Mesendoderm (in vitro differentiated cells): ENCODE data around the gene PDHX.

Source experiments
- DNase-seq: peaks from one replicate; pipeline ENCODE4 v3.0.0; 2013
- H2AK5ac ChIP-seq: 2 replicates; pipeline ENCODE4 v1.6.1; 2013; ENCODE audit warnings: low read length, inconsistent platforms
- H2BK120ac ChIP-seq: 2 replicates; pipeline ENCODE4 v1.6.1; 2013; ENCODE audit warnings: low read depth, mild to moderate bottlenecking, low read length, moderate library complexity, mixed read lengths
- H2BK15ac ChIP-seq: replicated peaks from 2 replicates; pipeline ENCODE4 v1.6.1; 2013; ENCODE audit warnings: low read depth, mild to moderate bottlenecking, moderate library complexity
- H2BK5ac ChIP-seq: 2 replicates; pipeline ENCODE4 v1.6.1; 2013; ENCODE audit warnings: low read length, inconsistent platforms
- H3K18ac ChIP-seq: 2 replicates; pipeline ENCODE4 v1.6.1; 2013; ENCODE audit warnings: mild to moderate bottlenecking, low read length, mixed read lengths
- H3K23ac ChIP-seq: one replicate; pipeline ENCODE4 v1.6.1; 2013; ENCODE audit warnings: low read length
- H3K27ac ChIP-seq: 2 replicates; pipeline ENCODE4 v1.5.1; 2013; ENCODE audit warnings: low read depth, mild to moderate bottlenecking, inconsistent platforms, low read length, moderate library complexity
- H3K27me3 ChIP-seq: 2 replicates; pipeline ENCODE4 v1.6.1; 2013; ENCODE audit warnings: low read length, control low read depth, mild to moderate bottlenecking, inconsistent platforms; ENCODE audit not compliant: insufficient read depth, poor library complexity
- H3K36me3 ChIP-seq: 2 replicates; pipeline ENCODE4 v1.6.1; 2013; ENCODE audit warnings: low read length, inconsistent platforms; ENCODE audit not compliant: control insufficient read depth, insufficient read depth
- H3K4ac ChIP-seq: one replicate; pipeline ENCODE4 v1.6.1; 2013; ENCODE audit warnings: low read depth, mild to moderate bottlenecking, low read length, moderate library complexity
- H3K4me1 ChIP-seq: 2 replicates; pipeline ENCODE4 v1.6.1; 2013; ENCODE audit warnings: low read depth, low read length, inconsistent platforms; ENCODE audit not compliant: control insufficient read depth
- H3K4me2 ChIP-seq: 2 replicates; pipeline ENCODE4 v1.6.1; 2013; ENCODE audit warnings: low read length
- H3K4me3 ChIP-seq: 2 replicates; pipeline ENCODE4 v1.5.1; 2013; ENCODE audit warnings: mild to moderate bottlenecking, low read length
- H3K56ac ChIP-seq: one replicate; pipeline ENCODE4 v1.6.1; 2013; ENCODE audit warnings: low read length
- H3K79me1 ChIP-seq: 2 replicates; pipeline ENCODE4 v1.6.1; 2013; ENCODE audit warnings: low read length, inconsistent platforms
- H3K79me2 ChIP-seq: 2 replicates; pipeline ENCODE4 v1.6.1; 2013; ENCODE audit warnings: mild to moderate bottlenecking, low read length; ENCODE audit not compliant: control insufficient read depth, insufficient read depth
- H3K9ac ChIP-seq: 2 replicates; pipeline ENCODE4 v1.6.1; 2013; ENCODE audit warnings: low read length, inconsistent platforms
- H4K5ac ChIP-seq: one replicate; pipeline ENCODE4 v1.6.1; 2013; ENCODE audit warnings: low read length
- H4K8ac ChIP-seq: one replicate; pipeline ENCODE4 v1.6.1; 2013; ENCODE audit warnings: low read depth, mild to moderate bottlenecking, control low read depth, low read length, moderate library complexity
- WGBS: extraction: QIAGEN DNeasy Blood & Tissue Kit; methylation state at CpG from one replicate; pipeline ENCODE4 v1.1.7; 2013; ENCODE audit warnings: low lambda C conversion rate, missing lambda C conversion rate; ENCODE audit not compliant: insufficient coverage; ENCODE audit errors: extremely low coverage; 5-methylcytosine and 5-hydroxymethylcytosine counted together

Gene PDHX

DNA sequence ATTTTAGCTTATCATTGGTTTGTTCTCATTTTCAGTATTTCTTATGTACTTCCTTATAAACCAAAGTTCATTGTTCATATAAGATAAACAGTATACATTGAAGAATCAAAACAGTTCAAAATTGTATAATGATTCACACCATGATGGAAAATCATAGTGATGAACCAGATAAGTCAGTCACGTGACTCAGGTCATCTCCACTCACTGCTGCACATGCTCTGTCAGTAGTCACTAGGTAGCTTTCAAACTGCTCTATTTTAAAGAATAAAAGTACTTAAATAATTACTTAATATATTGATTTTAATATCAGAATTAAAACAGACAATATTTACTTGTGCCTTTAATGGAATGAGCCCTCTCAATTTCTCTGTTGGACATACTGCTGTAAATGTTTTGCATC lies 37.5 kb downstream of the PDHX start:
- H4K5ac ChIP-seq: no peak overlapping the region
- H2BK5ac ChIP-seq: no peak overlapping the region
- no peak overlapping the region for H2BK120ac ChIP-seq
- no peak overlapping the region for H3K9ac ChIP-seq
- peaks cover 3% of the 10 kb centered on the region for H3K79me1 ChIP-seq
- WGBS: no CpG with 5 or more reads among the region's 1 CpG
- no peak overlapping the region for H3K27ac ChIP-seq
- no peaks in the 10 kb centered on the region for H3K4me1 ChIP-seq
- H3K4me2 ChIP-seq: no peak overlapping the region
- H3K18ac ChIP-seq: no peak overlapping the region
- H3K23ac ChIP-seq: no peak overlapping the region
- H3K4me3 ChIP-seq: no peak overlapping the region
- no peak overlapping the region for H2BK15ac ChIP-seq
- DNase-seq: no peak
- no peaks in the 10 kb centered on the region for H3K27me3 ChIP-seq
- H4K8ac ChIP-seq: no peak overlapping the region
- H2AK5ac ChIP-seq: no peak overlapping the region
- no peak overlapping the region for H3K4ac ChIP-seq
- no peaks in the 10 kb centered on the region for H3K36me3 ChIP-seq
- no peaks in the 10 kb centered on the region for H3K79me2 ChIP-seq
- H3K56ac ChIP-seq: peak overlapping the region; percentile 3

DNA sequence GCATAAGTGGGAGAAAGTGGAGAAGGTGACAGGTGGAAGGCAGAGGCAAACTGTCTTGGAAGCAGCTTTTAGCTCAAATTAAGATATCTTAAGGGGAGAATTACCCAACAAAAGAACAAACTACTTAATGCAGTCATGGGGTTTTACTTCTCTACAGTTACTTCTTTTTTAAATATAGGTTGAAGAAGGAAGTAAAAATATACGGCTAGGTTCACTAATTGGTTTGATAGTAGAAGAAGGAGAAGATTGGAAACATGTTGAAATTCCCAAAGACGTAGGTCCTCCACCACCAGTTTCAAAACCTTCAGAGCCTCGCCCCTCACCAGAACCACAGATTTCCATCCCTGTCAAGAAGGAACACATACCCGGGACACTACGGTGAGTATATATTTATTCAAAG lies 40.8 kb downstream of the PDHX start:
- H2BK120ac ChIP-seq: no peak overlapping the region
- H3K18ac ChIP-seq: no peak overlapping the region
- H3K4me2 ChIP-seq: no peak overlapping the region
- no peak overlapping the region for H3K4me3 ChIP-seq
- H3K4me1 ChIP-seq: no peaks in the 10 kb centered on the region
- H2AK5ac ChIP-seq: no peak overlapping the region
- H3K27me3 ChIP-seq: no peaks in the 10 kb centered on the region
- H4K8ac ChIP-seq: no peak overlapping the region
- no peak overlapping the region for H3K4ac ChIP-seq
- H3K79me2 ChIP-seq: no peaks in the 10 kb centered on the region
- no peak overlapping the region for H2BK15ac ChIP-seq
- no peak overlapping the region for H3K27ac ChIP-seq
- no CpG with 5 or more reads among the region's 5 CpGs for WGBS
- H3K79me1 ChIP-seq: peaks cover 3% of the 10 kb centered on the region
- H3K9ac ChIP-seq: no peak overlapping the region
- no peak overlapping the region for H3K23ac ChIP-seq
- no peak for DNase-seq
- H2BK5ac ChIP-seq: no peak overlapping the region
- no peak overlapping the region for H4K5ac ChIP-seq
- no peak overlapping the region for H3K56ac ChIP-seq
- no peaks in the 10 kb centered on the region for H3K36me3 ChIP-seq

DNA sequence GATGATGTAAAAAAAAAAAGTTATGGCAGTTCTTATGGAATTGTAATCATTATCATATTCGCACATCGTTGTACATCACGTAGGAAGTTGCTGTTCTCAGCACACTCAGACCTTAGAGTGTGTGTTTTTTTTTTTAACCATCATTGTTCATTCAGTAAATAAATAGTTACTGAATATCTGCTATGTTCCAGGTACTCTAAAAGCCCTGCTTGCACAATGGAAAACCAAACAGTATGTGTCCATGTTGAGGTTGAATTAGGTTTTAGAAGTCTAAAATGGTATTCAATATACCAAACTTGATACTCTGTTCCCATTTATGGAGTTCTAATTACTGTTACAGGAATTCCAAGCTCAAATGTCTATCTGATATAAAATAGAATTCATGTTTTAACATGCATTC lies 41.2 kb downstream of the PDHX start:
- Histone ChIP-seq H3K18ac (no peak overlapping the region), H3K79me2 (no peaks in the 10 kb centered on the region), H4K5ac (no peak overlapping the region), H3K9ac (no peak overlapping the region), H3K27me3 (no peaks in the 10 kb centered on the region), H3K23ac (no peak overlapping the region), H3K4me2 (no peak overlapping the region), H3K79me1 (peaks cover 3% of the 10 kb centered on the region), H3K4me1 (no peaks in the 10 kb centered on the region), H2AK5ac (no peak overlapping the region), H2BK15ac (no peak overlapping the region), H3K4me3 (no peak overlapping the region), H3K56ac (no peak overlapping the region), H3K27ac (no peak overlapping the region), H3K36me3 (no peaks in the 10 kb centered on the region), H2BK120ac (no peak overlapping the region), H3K4ac (no peak overlapping the region), H2BK5ac (no peak overlapping the region), H4K8ac (no peak overlapping the region)
- WGBS: no CpG with 5 or more reads among the region's 3 CpGs
- DNase-seq: no peak

DNA sequence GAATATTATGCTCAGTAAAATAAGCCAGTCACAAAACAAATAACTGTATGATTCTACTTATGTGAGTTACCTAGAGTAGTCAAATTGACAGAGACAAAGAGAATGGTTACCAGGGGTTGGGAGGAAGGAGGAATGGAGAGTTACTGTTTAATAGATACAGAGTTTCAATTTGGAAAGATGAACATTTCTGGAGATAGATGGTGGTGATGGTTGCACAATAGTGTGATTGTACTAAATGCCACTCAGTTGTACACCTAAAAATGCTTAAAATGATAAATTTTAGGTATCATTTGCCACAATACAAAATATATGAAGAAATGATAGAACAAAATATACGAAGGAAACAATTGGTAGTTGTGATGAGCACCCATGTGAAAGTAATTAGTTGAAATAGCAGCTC lies 43.4 kb downstream of the PDHX start:
- no peak overlapping the region for H3K4me2 ChIP-seq
- no peak overlapping the region for H4K5ac ChIP-seq
- no peak overlapping the region for H2AK5ac ChIP-seq
- H3K79me2 ChIP-seq: no peaks in the 10 kb centered on the region
- H2BK5ac ChIP-seq: no peak overlapping the region
- H3K79me1 ChIP-seq: no peaks in the 10 kb centered on the region
- DNase-seq: no peak
- no peak overlapping the region for H3K4ac ChIP-seq
- H3K18ac ChIP-seq: no peak overlapping the region
- no peaks in the 10 kb centered on the region for H3K36me3 ChIP-seq
- no peak overlapping the region for H4K8ac ChIP-seq
- no peaks in the 10 kb centered on the region for H3K27me3 ChIP-seq
- H3K4me3 ChIP-seq: no peak overlapping the region
- H3K56ac ChIP-seq: no peak overlapping the region
- WGBS: no CpG with 5 or more reads among the region's 1 CpG
- no peak overlapping the region for H3K9ac ChIP-seq
- H3K4me1 ChIP-seq: no peaks in the 10 kb centered on the region
- no peak overlapping the region for H2BK120ac ChIP-seq
- H2BK15ac ChIP-seq: no peak overlapping the region
- H3K27ac ChIP-seq: no peak overlapping the region
- H3K23ac ChIP-seq: no peak overlapping the region

DNA sequence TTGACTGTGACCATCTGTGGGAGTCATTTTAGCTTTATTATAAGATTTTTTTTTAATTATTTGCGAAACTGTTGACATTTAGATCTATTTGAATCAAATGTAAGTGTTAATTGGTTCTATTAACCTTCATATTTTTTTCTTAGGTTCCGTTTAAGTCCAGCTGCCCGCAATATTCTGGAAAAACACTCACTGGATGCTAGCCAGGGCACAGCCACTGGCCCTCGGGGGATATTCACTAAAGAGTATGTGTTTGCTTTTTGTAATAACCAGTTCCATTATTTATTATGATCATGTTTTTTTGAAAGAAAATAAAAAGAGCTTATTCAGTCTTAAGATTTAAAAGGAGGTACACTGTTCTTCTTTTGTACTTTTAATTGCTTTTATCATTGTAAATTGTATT lies 43.9 kb downstream of the PDHX start:
- Histone ChIP-seq H3K4me2 (no peak overlapping the region), H2BK15ac (no peak overlapping the region), H2AK5ac (no peak overlapping the region), H3K4ac (no peak overlapping the region), H3K36me3 (no peaks in the 10 kb centered on the region), H3K27me3 (no peaks in the 10 kb centered on the region), H3K79me2 (no peaks in the 10 kb centered on the region), H3K9ac (no peak overlapping the region), H3K4me1 (no peaks in the 10 kb centered on the region), H4K8ac (no peak overlapping the region), H3K27ac (no peak overlapping the region), H2BK5ac (no peak overlapping the region), H4K5ac (no peak overlapping the region), H3K56ac (no peak overlapping the region), H3K4me3 (no peak overlapping the region), H2BK120ac (no peak overlapping the region), H3K79me1 (no peaks in the 10 kb centered on the region), H3K18ac (no peak overlapping the region), H3K23ac (no peak overlapping the region)
- 100% methylated on average over 1 of the region's 4 CpGs for WGBS
- DNase-seq: no peak

DNA sequence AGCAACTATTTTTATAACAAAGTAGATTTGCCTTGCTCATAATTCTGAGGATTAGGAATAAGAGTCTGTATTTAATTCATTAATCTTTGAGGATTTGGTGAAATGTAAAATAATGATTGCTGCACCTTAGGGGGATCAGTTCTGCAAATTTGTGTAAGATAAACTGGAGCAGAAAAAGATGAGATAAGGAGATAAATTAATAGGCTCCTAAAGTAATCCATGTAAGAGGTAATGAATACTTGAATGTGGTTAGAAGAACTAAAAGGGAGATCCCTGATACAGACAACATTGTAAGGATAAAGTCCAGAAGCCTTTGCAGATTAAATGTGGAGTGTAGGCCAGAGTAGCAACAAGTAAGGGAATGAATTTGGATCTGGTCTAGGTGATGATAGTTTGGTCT lies 45.6 kb downstream of the PDHX start:
- no peak overlapping the region for H2BK5ac ChIP-seq
- no peak overlapping the region for H3K18ac ChIP-seq
- H3K36me3 ChIP-seq: no peaks in the 10 kb centered on the region
- DNase-seq: no peak
- H3K9ac ChIP-seq: no peak overlapping the region
- H3K4me1 ChIP-seq: no peaks in the 10 kb centered on the region
- H3K4ac ChIP-seq: no peak overlapping the region
- no peak overlapping the region for H3K56ac ChIP-seq
- H3K4me3 ChIP-seq: no peak overlapping the region
- H2BK15ac ChIP-seq: no peak overlapping the region
- H3K27ac ChIP-seq: no peak overlapping the region
- no peaks in the 10 kb centered on the region for H3K79me2 ChIP-seq
- H2BK120ac ChIP-seq: no peak overlapping the region
- H3K4me2 ChIP-seq: no peak overlapping the region
- H4K8ac ChIP-seq: no peak overlapping the region
- no peak overlapping the region for H4K5ac ChIP-seq
- no peak overlapping the region for H3K23ac ChIP-seq
- H3K79me1 ChIP-seq: no peaks in the 10 kb centered on the region
- H3K27me3 ChIP-seq: no peaks in the 10 kb centered on the region
- no peak overlapping the region for H2AK5ac ChIP-seq
